ENCODE measurements around the gene KRT9.
"Not testable (repeated sequence)": the region's sequence is repeated elsewhere in the genome, so short reads cannot be mapped to it uniquely, and the experiment has no call there.

KRT9 gene

DNA sequence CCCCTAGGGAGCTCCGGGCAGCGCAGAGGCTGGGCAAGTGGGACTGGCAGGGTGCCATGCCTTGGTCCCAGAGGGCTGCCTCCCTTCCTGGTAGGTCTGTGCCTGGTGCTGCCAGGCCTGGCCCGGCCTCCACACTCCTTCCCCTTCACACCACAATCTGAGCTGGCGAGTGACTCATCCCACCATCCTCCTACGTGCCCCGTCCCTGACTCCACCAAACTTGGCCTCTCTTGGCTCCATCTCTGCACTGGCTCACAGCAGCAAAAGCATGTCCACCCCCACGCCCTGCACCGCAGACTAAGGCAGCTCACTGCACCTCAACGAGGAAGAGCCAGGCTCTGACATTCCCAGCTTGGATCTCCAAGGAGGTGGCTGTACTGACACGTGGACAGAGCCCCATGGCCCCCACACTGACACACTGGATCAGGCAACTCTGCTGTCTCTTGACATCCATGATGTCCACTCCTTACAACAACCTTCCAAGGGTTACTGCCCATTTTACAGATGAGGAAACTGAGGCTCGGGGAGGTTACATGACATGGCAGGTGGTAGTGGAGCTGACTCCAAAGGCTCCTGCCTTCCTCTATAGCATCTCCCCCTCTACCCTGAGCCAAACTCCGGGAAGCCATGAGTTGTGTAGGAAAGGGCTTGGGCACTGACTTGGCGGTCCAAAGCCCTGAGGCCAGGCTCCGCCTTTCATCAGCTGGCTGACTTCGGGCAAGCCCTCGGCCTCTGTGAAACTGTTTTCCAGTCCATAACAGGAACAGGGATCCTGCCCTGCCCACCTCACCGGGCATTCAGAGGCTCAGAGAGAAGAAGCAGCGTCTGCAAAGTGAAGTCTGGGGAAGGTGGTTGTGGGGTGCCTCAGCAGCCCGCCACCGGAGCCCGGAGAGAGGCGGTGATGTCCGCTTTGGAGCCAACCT, 23.7 kb downstream of the KRT9 start:
- in situ Hi-C loops (cut with HindIII; ENCODE audit: low sequenced_read_pairs), result no loop called here

DNA sequence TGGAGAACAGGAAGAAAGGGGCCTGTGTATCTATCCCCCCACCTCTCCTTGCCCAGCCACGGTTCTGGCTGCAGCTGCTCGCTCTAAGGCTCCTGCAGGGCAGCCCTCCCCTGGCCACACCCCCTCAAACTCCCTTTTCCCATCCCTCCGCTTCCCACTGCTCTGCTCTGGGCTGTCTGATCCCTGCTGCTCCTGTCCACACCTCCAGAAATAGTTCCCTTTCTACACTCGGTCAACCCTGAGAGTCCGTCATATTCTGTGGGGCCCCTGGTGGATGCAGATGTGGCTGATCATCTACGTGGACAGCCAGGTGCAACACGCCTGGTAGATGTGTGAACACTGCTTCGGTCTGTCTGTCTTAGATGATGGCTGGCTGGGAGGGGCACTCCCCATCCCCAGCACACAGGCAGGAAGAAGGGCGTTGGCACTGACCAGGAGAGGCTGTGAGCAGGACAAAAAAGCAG, 24.4 kb downstream of the KRT9 start:
- in situ Hi-C loops (cut with HindIII; ENCODE audit: low sequenced_read_pairs), result no loop called here

DNA sequence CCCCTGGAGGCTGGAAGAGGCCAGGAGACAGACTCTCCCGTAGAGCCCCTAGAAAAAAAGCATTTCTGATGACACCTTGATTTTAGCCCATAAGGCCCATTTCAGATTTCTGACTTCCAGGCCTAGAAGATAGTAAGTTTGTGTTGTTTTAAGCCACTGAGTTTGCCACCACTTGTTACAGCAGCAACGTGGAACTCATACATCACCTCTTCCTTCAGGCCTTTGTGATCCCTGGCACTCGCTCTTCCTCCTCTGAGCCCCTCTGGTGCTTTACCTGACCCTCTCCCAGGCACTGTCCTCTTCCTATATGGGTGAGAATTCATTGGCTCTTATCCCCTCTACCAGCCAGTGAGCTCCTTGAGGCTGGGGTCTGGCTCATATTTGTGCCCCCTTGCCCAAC, 25.0 kb downstream of the KRT9 start:
- in situ Hi-C loops (cut with HindIII; ENCODE audit: low sequenced_read_pairs), result no loop called here

DNA sequence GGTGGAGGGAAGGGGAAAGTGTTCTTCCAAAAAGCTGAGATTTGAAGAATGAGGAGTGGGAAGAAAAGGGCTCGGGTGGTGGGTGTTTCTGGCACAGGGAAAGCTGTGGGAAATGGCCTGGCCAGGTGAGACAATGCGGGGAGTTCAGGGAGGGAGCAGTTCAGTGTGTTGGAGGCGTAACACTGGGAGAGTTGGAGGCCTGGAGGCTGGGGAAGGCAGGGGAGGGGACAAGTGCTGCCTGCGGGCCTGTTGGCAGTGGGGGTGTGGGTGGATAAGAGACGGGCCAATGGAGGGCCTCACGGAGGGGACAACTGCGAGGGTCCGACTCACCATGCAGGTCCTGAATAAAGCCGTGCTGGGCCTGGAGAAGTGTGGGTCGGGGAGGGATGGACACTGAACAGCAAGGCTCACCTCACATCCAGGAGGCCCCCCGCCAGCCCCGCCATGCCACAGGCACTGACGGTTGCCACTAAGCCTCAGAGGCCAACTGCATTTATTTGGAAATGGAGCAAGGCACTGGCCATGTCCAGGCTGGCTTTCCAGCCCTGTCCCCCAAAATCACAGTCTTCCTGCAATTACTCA, 25.9 kb downstream of the KRT9 start:
- in situ Hi-C loops (cut with HindIII; ENCODE audit: low sequenced_read_pairs), result no loop called here

- in situ Hi-C loops (cut with HindIII; ENCODE audit: low sequenced_read_pairs), result no loop called here
Measured at GRCh38 chr17:41544935-41545334, 26.9 kb downstream of the KRT9 start.

GRCh38 chr17:41544491-41544892, 27.4 kb downstream of the KRT9 start:
- in situ Hi-C loops (cut with HindIII; ENCODE audit: low sequenced_read_pairs), result no loop called here

DNA sequence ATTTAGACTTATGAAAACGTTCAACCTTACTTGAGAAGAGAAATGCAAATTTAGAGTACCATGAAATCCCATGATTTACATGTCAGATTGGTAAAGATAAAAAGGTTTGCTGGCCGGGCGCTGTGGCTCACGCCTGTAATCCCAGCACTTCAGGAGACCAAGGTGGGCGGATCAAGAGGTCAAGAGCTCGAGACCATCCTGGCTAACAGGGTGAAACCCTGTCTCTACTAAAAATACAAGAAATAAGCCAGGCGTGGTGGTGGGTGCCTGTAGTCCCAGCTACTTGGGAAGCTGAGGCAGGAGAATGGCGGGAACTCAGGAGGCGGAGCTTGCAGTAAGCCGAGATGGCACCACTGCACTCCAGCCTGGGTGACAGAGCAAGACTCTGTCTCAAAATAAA, 29.1 kb downstream of the KRT9 start:
- in situ Hi-C loops (cut with HindIII; ENCODE audit: low sequenced_read_pairs), result not testable (repeated sequence)

DNA sequence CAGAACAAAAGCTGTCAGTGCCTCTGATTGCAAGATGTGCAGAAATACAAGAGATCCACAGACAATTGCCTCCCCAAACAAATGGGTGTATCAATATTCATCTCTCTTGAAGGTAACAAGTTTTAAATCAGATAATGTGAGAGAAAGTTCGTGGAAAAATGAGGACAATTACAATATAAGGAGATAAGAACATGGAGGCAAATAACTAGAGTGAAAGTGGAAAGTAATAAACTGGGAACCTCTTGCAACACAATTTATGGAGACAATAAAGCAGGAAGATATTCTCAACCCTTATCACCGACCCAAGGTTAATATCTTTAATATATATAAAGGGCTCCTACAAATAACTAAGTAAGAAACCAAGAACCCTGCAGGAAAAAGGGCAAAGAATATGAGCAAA, 29.5 kb downstream of the KRT9 start:
- in situ Hi-C loops (cut with HindIII; ENCODE audit: low sequenced_read_pairs), result no loop called here

GRCh38 chr17:41540921-41541625, 30.8 kb downstream of the KRT9 start:
- in situ Hi-C loops (cut with HindIII; ENCODE audit: low sequenced_read_pairs), result no loop called here

GRCh38 chr17:41539979-41540701, 31.7 kb downstream of the KRT9 start:
- in situ Hi-C loops (cut with HindIII; ENCODE audit: low sequenced_read_pairs), result no loop called here

- in situ Hi-C loops (cut with HindIII; ENCODE audit: low sequenced_read_pairs), result no loop called here
Measured at GRCh38 chr17:41539071-41539492, 32.8 kb downstream of the KRT9 start.

DNA sequence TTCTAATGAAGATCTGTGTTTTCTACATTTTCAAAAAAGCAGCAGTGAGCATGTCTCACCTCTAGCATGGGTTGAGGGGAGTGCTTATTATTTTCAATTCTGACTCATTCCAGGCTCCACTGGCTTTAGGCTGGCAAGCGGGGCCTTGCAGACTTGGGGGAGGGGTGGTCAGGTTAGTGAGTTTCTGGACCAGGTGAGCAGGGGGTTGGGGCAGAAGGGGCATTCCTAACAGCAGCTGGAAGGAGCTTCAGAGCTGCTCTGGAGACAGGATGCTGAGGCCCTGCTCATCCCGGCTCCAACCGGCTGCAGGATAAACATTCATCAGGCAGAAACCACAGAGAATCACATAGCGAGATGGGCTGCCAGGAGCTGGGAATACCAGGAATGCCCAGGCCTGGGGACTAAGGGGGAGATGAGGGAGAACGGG, 33.3 kb downstream of the KRT9 start:
- in situ Hi-C loops (cut with HindIII; ENCODE audit: low sequenced_read_pairs), result no loop called here

- in situ Hi-C loops (cut with HindIII; ENCODE audit: low sequenced_read_pairs), result no loop called here
Measured at GRCh38 chr17:41537990-41538389, 33.9 kb downstream of the KRT9 start.

DNA sequence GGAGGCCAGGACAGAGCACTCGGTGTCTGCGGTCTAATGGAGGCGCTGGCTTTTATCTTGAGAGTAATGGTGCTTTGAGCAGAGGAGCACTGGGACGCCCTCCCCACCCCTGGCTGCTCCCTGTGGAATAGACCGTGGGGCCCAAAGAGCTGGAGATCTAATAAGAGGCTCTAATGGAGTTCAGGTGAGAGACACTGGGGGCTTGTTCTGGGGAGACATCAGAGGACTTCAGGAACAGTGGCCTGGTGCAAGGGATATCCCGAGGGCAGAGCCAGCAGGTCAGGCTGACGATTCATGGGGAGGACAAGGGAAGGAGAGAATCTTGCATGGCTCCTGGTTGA, 34.3 kb downstream of the KRT9 start:
- in situ Hi-C loops (cut with HindIII; ENCODE audit: low sequenced_read_pairs), result no loop called here

GRCh38 chr17:41536741-41537613, 34.9 kb downstream of the KRT9 start:
- in situ Hi-C loops (cut with HindIII; ENCODE audit: low sequenced_read_pairs), result no loop called here

GRCh38 chr17:41535764-41536481, 35.9 kb downstream of the KRT9 start:
- in situ Hi-C loops (cut with HindIII; ENCODE audit: low sequenced_read_pairs), result no loop called here

DNA sequence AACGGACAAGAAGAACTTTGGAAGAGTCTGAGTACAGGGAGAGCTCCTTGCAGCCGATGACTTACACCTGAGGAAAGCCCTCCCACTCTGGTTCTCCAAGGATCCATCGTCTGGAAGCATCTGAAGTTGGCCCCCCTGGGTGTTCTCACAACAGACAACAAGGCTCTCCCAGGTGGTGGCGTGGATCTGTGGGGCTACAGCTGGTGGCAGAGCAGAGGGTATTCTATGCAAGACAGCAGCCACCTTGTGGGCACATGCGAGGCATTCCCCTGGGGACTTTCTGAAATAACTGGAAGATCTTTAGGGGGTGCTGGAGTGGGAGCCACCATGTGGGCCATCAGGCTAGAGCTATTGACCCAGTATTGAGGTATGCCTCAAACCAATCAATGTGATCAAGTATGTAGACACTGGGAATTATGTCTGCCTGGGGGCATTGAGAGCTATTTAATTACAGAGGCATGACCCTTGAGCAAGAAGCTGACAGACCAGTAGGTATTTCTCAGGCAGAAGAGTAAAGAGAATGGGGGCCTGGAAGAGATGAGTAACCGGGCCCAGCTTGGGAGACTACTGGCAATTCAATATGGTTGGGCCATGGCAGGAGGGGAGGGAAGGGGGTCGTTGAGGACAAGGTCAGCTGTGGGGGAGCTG, 36.8 kb downstream of the KRT9 start:
- in situ Hi-C loops (cut with HindIII; ENCODE audit: low sequenced_read_pairs), result no loop called here

GRCh38 chr17:41533613-41534012, 38.2 kb downstream of the KRT9 start:
- in situ Hi-C loops (cut with HindIII; ENCODE audit: low sequenced_read_pairs), result no loop called here

DNA sequence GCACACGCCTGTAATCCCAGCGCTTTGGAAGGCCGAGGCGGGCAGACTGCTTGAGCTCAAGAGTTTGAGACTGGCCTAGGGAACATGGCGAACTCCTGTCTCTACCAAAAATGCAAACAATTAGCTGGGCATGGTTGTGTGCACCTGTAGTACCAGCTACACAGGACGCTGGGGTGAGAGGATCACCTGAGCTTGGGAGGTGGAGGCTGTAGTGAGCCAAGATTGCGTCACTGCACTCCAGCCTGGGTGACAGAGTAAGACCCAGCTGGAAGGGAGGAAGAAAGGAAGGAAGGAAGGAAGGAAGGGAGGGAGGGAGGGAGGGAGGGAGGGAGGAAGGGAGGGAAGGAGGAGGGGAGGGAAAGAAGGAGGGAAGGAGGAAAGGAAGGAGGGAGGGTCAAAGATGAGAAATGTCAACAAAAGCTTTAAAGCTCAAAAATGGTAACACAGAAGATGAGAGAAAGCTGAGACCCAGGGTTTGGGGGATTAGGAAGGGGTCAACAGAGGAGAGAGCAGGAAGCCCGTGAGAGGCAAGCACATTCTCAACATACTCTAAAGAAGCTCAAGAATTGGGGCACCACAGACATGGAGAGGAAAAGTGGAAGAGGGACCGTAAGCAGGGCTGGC, 38.8 kb downstream of the KRT9 start:
- in situ Hi-C loops (cut with HindIII; ENCODE audit: low sequenced_read_pairs), result no loop called here
